RWPE2 (cell line): Measurements from ENCODE around the gene UPF1.
A peak's percentile ranks its signal among the peaks of the same experiment; 100 is the strongest.

Experiments
- ATAC-seq: fragments of 200-7000 bp; cut with Tn5 transposase; 3 replicates; pipeline ENCODE4 v1.9.1; 2021; ENCODE audit warnings: low read depth
- DNase-seq: peaks from one replicate; pipeline ENCODE4 v3.0.0-alpha.2; 2020; ENCODE audit warnings: low spot score
- H3K27ac ChIP-seq: fragments of 450-650 bp; 2 replicates; pipeline ENCODE4 v1.5.1; 2017; ENCODE audit warnings: mild to moderate bottlenecking; ENCODE audit not compliant: poor library complexity, severe bottlenecking
- H3K27me3 ChIP-seq: fragments of 250-450 bp; sonication (Bioruptor Pico); 2 replicates; pipeline ENCODE4 v1.5.1; 2021; ENCODE audit warnings: mild to moderate bottlenecking, moderate library complexity; ENCODE audit not compliant: insufficient read depth, poor library complexity, severe bottlenecking
- H3K36me3 ChIP-seq: fragments of 250-450 bp; sonication (Bioruptor Pico); 2 replicates; pipeline ENCODE4 v1.5.1; 2020; ENCODE audit warnings: low read depth, mild to moderate bottlenecking, moderate library complexity
- H3K4me1 ChIP-seq: fragments of 250-450 bp; sonication (Bioruptor Pico); 2 replicates; pipeline ENCODE4 v1.5.1; 2021; ENCODE audit warnings: mild to moderate bottlenecking, moderate library complexity; ENCODE audit not compliant: insufficient read depth, poor library complexity, severe bottlenecking
- H3K4me3 ChIP-seq: fragments of 250-450 bp; sonication (Bioruptor Pico); 2 replicates; pipeline ENCODE4 v1.5.1; 2021; ENCODE audit warnings: mild to moderate bottlenecking, moderate library complexity; ENCODE audit not compliant: severe bottlenecking
- H3K9me3 ChIP-seq: fragments of 250-450 bp; sonication (Bioruptor Pico); 2 replicates; pipeline ENCODE4 v1.5.1; 2021; ENCODE audit warnings: mild to moderate bottlenecking, moderate library complexity; ENCODE audit not compliant: severe bottlenecking
- TF ChIP-seq, protein P1 (sequence below): fragments of 450-650 bp; IDR thresholded peaks from one replicate; pipeline ENCODE4 v1.5.1; 2017; ENCODE audit warnings: mild to moderate bottlenecking, moderate library complexity; ENCODE audit not compliant: poor library complexity, severe bottlenecking

UPF1 gene

DNA sequence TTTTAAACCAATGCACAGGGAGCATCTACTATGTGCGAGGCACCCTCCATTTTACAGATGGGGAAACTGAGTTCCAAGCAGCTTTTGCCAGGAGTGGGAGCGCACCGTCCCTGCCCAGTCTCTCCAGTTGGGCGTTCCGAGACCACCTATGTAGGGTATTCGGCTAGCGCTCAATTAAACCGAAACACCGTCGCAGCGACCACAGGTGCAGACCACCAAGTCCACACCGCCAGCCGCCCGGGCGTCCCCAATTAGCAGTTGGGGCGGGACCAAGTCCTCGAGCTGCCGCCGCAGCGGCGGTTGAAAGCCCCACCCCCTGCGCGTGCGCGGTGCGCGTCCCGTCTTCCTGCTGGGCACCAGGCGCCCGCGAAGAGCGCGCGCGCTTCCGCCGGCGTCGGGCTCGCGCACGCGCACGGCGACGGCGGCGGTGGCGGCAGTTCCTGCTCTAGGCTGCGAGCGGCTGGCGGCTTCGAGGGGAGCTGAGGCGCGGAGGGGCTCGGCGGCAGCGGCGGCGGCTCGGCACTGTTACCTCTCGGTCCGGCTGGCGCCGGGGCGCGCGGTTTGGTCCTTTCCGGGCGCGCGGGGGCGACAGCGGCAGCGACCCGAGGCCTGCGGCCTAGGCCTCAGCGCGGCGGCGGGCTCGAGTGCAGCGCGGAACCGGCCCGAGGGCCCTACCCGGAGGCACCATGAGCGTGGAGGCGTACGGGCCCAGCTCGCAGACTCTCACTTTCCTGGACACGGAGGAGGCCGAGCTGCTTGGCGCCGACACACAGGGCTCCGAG is at the start of gene UPF1:
UPF1 (plus strand) TSS at position 436 of the 782 bp plus-strand sequence; CDS start at position 687, 251 bp downstream.
- peaks cover 29% of the 10 kb centered on the region for H3K36me3 ChIP-seq

DNA sequence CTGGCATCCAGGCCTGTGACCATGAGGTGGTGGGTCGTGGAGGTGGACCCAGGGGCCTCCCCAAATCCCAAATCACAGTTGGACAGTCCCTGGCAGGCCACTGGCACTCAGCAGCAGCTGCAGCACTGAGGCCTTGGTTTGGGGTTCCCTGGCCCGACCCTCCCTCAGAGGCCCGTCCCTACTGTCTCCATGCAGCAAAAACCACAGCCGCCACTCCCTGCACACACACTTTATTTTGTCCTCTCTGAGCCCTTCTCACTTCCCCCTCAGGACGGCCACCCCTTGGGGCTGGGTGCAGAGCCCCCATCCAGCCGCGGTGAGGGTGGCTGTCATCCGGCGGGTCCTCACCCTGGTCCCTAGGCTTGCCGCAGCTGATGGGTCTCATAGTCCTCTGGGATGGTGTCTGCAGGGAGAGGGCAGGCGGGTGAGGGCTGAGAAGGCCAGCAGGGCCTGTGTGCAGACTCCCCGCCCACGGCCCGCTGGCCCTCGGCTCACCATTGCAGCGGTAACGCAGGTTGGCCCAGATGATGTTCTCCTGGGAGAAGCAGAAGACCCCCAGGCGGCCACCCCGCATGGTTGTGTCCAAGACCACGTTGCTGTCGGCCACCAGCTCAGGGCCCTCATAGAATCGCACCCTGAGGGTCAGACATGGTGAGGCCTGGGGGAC is 49.1 kb upstream of the UPF1 start:
- Histone ChIP-seq H3K27me3 (peaks cover 9% of the 10 kb centered on the region), H3K27ac (no peak overlapping the region), H3K36me3 (no peaks in the 10 kb centered on the region), H3K4me1 (no peaks in the 10 kb centered on the region), H3K9me3 (no peaks in the 10 kb centered on the region), H3K4me3 (no peak overlapping the region)
- DNase-seq (no peak), ATAC-seq (no peak)
- TF ChIP-seq, protein P1, sequence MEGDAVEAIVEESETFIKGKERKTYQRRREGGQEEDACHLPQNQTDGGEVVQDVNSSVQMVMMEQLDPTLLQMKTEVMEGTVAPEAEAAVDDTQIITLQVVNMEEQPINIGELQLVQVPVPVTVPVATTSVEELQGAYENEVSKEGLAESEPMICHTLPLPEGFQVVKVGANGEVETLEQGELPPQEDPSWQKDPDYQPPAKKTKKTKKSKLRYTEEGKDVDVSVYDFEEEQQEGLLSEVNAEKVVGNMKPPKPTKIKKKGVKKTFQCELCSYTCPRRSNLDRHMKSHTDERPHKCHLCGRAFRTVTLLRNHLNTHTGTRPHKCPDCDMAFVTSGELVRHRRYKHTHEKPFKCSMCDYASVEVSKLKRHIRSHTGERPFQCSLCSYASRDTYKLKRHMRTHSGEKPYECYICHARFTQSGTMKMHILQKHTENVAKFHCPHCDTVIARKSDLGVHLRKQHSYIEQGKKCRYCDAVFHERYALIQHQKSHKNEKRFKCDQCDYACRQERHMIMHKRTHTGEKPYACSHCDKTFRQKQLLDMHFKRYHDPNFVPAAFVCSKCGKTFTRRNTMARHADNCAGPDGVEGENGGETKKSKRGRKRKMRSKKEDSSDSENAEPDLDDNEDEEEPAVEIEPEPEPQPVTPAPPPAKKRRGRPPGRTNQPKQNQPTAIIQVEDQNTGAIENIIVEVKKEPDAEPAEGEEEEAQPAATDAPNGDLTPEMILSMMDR = no peak

More for the DNA sequence above, at the start of gene UPF1:
- DNase-seq = peak; percentile 89
- Histone ChIP-seq H3K9me3 (no peaks in the 10 kb centered on the region), H3K4me1 (peaks cover 7% of the 10 kb centered on the region), H3K4me3 (peak within 1 kb of the TSS; percentile 83), H3K27me3 (no peaks in the 10 kb centered on the region), H3K27ac (peak within 1 kb of the TSS; percentile 56)
- peak; percentile 64 for ATAC-seq
- TF ChIP-seq, protein P1 = no peak

DNA sequence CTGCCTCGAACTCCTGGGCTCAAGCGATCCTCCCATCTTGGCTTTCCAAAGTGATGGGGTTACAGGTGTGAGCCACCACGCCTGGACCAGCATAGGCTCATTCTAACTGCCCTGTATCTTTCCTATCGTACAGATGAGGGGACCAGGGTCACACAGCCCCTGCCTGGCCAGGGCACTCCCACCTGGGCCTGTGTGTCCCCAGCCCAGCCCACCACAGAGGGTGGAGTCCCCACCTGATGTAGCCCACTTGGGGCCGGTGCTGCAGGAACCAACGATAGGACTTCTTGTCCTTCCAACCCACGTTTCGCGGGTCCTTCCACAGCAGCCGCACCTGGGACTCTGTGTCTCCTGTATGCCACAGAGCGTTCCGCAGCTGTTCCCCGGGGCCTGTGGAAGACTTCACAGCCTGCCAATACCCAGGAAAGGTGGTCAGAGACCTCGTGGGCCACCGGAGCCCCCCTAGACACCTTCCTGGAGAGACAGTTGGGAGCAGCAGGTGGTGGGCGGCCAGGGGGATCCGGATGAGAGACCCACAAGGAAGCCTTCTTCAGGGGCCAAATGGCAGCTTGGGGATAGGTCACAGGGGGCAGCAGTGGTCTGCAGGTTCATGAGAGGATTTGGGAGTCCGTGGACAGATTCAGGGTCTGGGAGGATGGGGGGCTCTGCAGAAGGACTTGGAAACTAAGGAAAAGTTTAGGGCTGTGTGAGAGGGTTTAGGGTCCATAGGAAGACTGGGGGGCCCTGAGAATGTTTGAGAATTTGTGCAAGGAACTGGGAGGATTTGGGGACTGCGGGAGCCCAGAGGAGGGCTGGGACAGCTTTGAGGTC is 47.6 kb upstream of the UPF1 start:
- peaks cover 24% of the 10 kb centered on the region for H3K27me3 ChIP-seq
- no peak for ATAC-seq
- H3K4me3 ChIP-seq = no peak overlapping the region
- no peaks in the 10 kb centered on the region for H3K9me3 ChIP-seq
- DNase-seq = no peak
- TF ChIP-seq, protein P1 = no peak
- no peak overlapping the region for H3K27ac ChIP-seq
- no peaks in the 10 kb centered on the region for H3K4me1 ChIP-seq
- H3K36me3 ChIP-seq = no peaks in the 10 kb centered on the region

DNA sequence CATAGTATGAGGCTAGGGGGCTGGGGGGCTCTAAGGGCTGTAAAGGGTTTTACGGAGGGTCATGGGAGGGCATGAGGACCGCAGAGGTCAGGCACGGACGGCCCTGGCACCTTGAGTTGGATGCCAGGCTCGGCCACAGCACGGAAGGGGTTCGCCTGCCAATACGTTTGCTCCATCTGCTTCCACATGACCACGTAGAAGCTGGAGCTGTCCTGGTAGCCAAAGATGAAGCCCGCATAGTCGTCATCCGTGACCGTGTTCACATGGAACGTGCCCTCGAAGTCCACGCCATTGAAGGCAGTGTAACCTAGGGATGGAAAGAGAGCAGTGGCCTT is 47.0 kb upstream of the UPF1 start:
- no peak for ATAC-seq
- Histone ChIP-seq H3K27ac (no peak overlapping the region), H3K4me3 (no peak overlapping the region), H3K36me3 (no peaks in the 10 kb centered on the region), H3K27me3 (peaks cover 30% of the 10 kb centered on the region), H3K4me1 (no peaks in the 10 kb centered on the region), H3K9me3 (no peaks in the 10 kb centered on the region)
- no peak for DNase-seq
- TF ChIP-seq, protein P1 = no peak
